ENCODE data around the gene HECW1. TPM values are rescaled to one million over a fixed set of nuclear protein-coding genes. Genes with fewer than 3 reads are reported as not detected.

HECW1 gene
- total and polyA plus RNA-seq, 2 of the 13 experiments (the other 11 are each of a cell fraction or from before 2014, with no cell fraction given), result not detected

DNA sequence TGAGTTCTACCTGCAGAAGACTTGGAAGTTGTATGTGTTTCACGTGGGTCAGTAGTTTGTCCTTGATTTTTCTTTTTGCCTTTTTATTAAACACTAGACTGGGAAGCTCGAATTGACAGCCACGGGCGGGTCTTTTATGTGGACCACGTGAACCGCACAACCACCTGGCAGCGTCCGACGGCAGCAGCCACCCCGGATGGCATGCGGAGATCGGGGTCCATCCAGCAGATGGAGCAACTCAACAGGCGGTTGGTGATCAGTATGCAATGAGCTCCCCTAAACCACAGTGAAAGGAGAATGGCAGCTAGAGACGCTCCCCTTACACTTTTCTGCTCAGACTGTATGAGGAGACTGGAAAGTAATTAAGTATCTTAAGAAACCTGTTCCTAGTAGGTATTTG is 343.8 kb downstream of the HECW1 start (continued):
- no peak for TF ChIP-seq ZKSCAN8 (CRISPR knock-in tag; IDR thresholded peaks at IDR 0.05; ENCODE audit: borderline replicate concordance)
- TF ChIP-seq MXD1 (CRISPR knock-in tag; IDR thresholded peaks at IDR 0.05), result no peak
- TF ChIP-seq MED13 (CRISPR knock-in tag; IDR thresholded peaks at IDR 0.05), result no peak
- TF ChIP-seq HMGXB4 (CRISPR knock-in tag; IDR thresholded peaks at IDR 0.05; ENCODE audit: borderline replicate concordance in 1 of 2, low read depth in 1 of 2), result peak in 1 of 2 experiments; percentile 86; a peak in 2 of 4 replicates
- TF ChIP-seq SALL1 (CRISPR knock-in tag; IDR thresholded peaks at IDR 0.05), result peak; percentile 62; the same call in 1 of the 2 replicates
- no peak for TF ChIP-seq SRF (IDR thresholded peaks at IDR 0.05; ENCODE audit: low read depth, low read length)
- no peak for TF ChIP-seq HNRNPH1 (optimal IDR thresholded peaks at IDR 0.05; ENCODE audit: low read depth, low read length)
- TF ChIP-seq KDM2A (CRISPR knock-in tag; IDR thresholded peaks at IDR 0.05; ENCODE audit: borderline replicate concordance, low read depth), result peak; percentile 69
- no peak for TF ChIP-seq KMT2A (CRISPR knock-in tag; IDR thresholded peaks at IDR 0.05)
- TF ChIP-seq PREB (CRISPR knock-in tag; IDR thresholded peaks at IDR 0.05), result no peak
- TF ChIP-seq RELA (CRISPR knock-in tag; IDR thresholded peaks at IDR 0.05), result no peak
- TF ChIP-seq MXD4 (CRISPR knock-in tag; IDR thresholded peaks at IDR 0.05), result peak; percentile 60; the same call in 1 of the 2 replicates
- no peak for TF ChIP-seq ZNF20 (CRISPR knock-in tag; IDR thresholded peaks at IDR 0.05)
- TF ChIP-seq RAD21 (CRISPR knock-in tag; IDR thresholded peaks at IDR 0.05), result peak; percentile 84
- no peak for TF ChIP-seq GATAD1 (CRISPR knock-in tag; IDR thresholded peaks at IDR 0.05)
- TF ChIP-seq CCDC6 (CRISPR knock-in tag; IDR thresholded peaks at IDR 0.05), result peak; percentile 52; the same call in 1 of the 2 replicates
- TF ChIP-seq ZNF775 (CRISPR knock-in tag; IDR thresholded peaks at IDR 0.05; ENCODE audit: borderline replicate concordance), result no peak
- peak; percentile 43; the same call in 1 of the 2 replicates for TF ChIP-seq SAP130 (CRISPR knock-in tag; IDR thresholded peaks at IDR 0.05; ENCODE audit: low read depth)
- TF ChIP-seq GABPB1 (CRISPR knock-in tag; IDR thresholded peaks at IDR 0.05), result peak; percentile 30; the same call in 1 of the 2 replicates
- no peak for TF ChIP-seq KMT2B (CRISPR knock-in tag; IDR thresholded peaks at IDR 0.05)
- TF ChIP-seq FIP1L1 (IDR thresholded peaks at IDR 0.05; ENCODE audit: borderline replicate concordance, insufficient read depth, low read depth, low read length), result no peak
- no peak for TF ChIP-seq ZFP90 (CRISPR knock-in tag; IDR thresholded peaks at IDR 0.05; ENCODE audit: borderline replicate concordance)
- no peak for TF ChIP-seq ZSCAN30 (CRISPR knock-in tag; IDR thresholded peaks at IDR 0.05)
- no peak for TF ChIP-seq ASH2L (IDR thresholded peaks at IDR 0.05; ENCODE audit: insufficient read length, low read depth, low read length)
- no peak for TF ChIP-seq CENPX (CRISPR knock-in tag; IDR thresholded peaks at IDR 0.05)
- TF ChIP-seq MIER2 (CRISPR knock-in tag; IDR thresholded peaks at IDR 0.05), result no peak
- TF ChIP-seq MYNN (CRISPR knock-in tag; IDR thresholded peaks at IDR 0.05; ENCODE audit: low read depth), result no peak
- TF ChIP-seq, protein P1, sequence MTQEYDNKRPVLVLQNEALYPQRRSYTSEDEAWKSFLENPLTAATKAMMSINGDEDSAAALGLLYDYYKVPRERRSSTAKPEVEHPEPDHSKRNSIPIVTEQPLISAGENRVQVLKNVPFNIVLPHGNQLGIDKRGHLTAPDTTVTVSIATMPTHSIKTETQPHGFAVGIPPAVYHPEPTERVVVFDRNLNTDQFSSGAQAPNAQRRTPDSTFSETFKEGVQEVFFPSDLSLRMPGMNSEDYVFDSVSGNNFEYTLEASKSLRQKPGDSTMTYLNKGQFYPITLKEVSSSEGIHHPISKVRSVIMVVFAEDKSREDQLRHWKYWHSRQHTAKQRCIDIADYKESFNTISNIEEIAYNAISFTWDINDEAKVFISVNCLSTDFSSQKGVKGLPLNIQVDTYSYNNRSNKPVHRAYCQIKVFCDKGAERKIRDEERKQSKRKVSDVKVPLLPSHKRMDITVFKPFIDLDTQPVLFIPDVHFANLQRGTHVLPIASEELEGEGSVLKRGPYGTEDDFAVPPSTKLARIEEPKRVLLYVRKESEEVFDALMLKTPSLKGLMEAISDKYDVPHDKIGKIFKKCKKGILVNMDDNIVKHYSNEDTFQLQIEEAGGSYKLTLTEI (CRISPR knock-in tag; conservative IDR thresholded peaks at IDR 0.05), result no peak

Data from HepG2 (cell line).